H9 (cell line): ENCODE measurements around the gene MAGEH1. TPM values are rescaled to one million over a fixed set of nuclear protein-coding genes. Genes with fewer than 3 reads are reported as not detected.
"Not testable (repeated sequence)": the region's sequence is repeated elsewhere in the genome, so short reads cannot be mapped to it uniquely, and the experiment has no call there.

Experiments
- DNase-seq: peaks from one replicate; pipeline ENCODE4 v3.0.0-alpha.2; 2017
- H2AFZ ChIP-seq: one replicate; pipeline ENCODE4 v1.6.1; 2013; ENCODE audit warnings: mild to moderate bottlenecking, low read length, control low read depth, moderate library complexity
- H2AK5ac ChIP-seq: 2 replicates; pipeline ENCODE4 v1.6.1; 2013; ENCODE audit warnings: low read length, control low read depth, mixed read lengths; ENCODE audit not compliant: insufficient read length
- H2BK120ac ChIP-seq: one replicate; pipeline ENCODE4 v1.6.1; 2013; ENCODE audit warnings: low read depth, mild to moderate bottlenecking, low read length, control low read depth, inconsistent platforms; ENCODE audit not compliant: poor library complexity, severe bottlenecking
- H2BK12ac ChIP-seq: 2 replicates; pipeline ENCODE4 v1.6.1; 2013; ENCODE audit warnings: low read length, control low read depth, mixed read lengths, low read depth; ENCODE audit not compliant: insufficient read length
- H2BK15ac ChIP-seq: 2 replicates; pipeline ENCODE4 v1.6.1; 2013; ENCODE audit warnings: low read depth, low read length, control low read depth
- H2BK20ac ChIP-seq: one replicate; pipeline ENCODE4 v1.6.1; 2013; ENCODE audit warnings: low read depth, mild to moderate bottlenecking, low read length, control low read depth, inconsistent platforms; ENCODE audit not compliant: poor library complexity, severe bottlenecking
- H2BK5ac ChIP-seq: 2 replicates; pipeline ENCODE4 v1.6.1; 2013; ENCODE audit warnings: low read length, control low read depth, mixed read lengths; ENCODE audit not compliant: insufficient read length
- H3K14ac ChIP-seq: 2 replicates; pipeline ENCODE4 v1.6.1; 2013; ENCODE audit warnings: low read length, control low read depth; ENCODE audit not compliant: insufficient read depth
- H3K18ac ChIP-seq: 2 replicates; pipeline ENCODE4 v1.6.1; 2013; ENCODE audit warnings: low read depth, mild to moderate bottlenecking, mixed read lengths, low read length, control low read depth; ENCODE audit not compliant: insufficient read length
- H3K23ac ChIP-seq: 2 replicates; pipeline ENCODE4 v1.6.1; 2013; ENCODE audit warnings: low read length, control low read depth, mixed read lengths, low read depth; ENCODE audit not compliant: insufficient read length
- H3K23me2 ChIP-seq: 2 replicates; pipeline ENCODE4 v1.6.1; 2013; ENCODE audit warnings: low read depth, mild to moderate bottlenecking, mixed read lengths, low read length, control low read depth; ENCODE audit not compliant: insufficient read length, poor library complexity, severe bottlenecking
- H3K27ac ChIP-seq: 2 replicates; pipeline ENCODE4 v1.5.1; 2013; ENCODE audit warnings: low read length, control low read depth, mixed read lengths, low read depth; ENCODE audit not compliant: insufficient read length
- H3K27me3 ChIP-seq: 2 replicates; pipeline ENCODE4 v1.6.1; 2013; ENCODE audit warnings: low read length, control low read depth, inconsistent platforms; ENCODE audit not compliant: insufficient read depth
- H3K4ac ChIP-seq: 2 replicates; pipeline ENCODE4 v1.6.1; 2013; ENCODE audit warnings: low read depth, mild to moderate bottlenecking, control low read depth, inconsistent platforms, low read length, moderate library complexity
- H3K4me1 ChIP-seq: 2 replicates; pipeline ENCODE4 v1.6.1; 2013; ENCODE audit warnings: low read length, control low read depth, inconsistent platforms; ENCODE audit not compliant: insufficient read depth
- H3K4me2 ChIP-seq: 2 replicates; pipeline ENCODE4 v1.6.1; 2013; ENCODE audit warnings: low read length, control low read depth, mixed read lengths; ENCODE audit not compliant: insufficient read length, insufficient read depth
- H3K56ac ChIP-seq: 2 replicates; pipeline ENCODE4 v1.6.1; 2013; ENCODE audit warnings: low read depth, mild to moderate bottlenecking, mixed read lengths, low read length, control low read depth; ENCODE audit not compliant: insufficient read length
- H3K79me1 ChIP-seq: 2 replicates; pipeline ENCODE4 v1.6.1; 2013; ENCODE audit warnings: low read depth, mild to moderate bottlenecking, moderate library complexity, low read length, control low read depth, inconsistent platforms; ENCODE audit not compliant: insufficient read depth, poor library complexity, severe bottlenecking
- H3K79me2 ChIP-seq: 2 replicates; pipeline ENCODE4 v1.6.1; 2013; ENCODE audit warnings: low read length, control low read depth, inconsistent platforms; ENCODE audit not compliant: insufficient read depth
- H3K9ac ChIP-seq: 2 replicates; pipeline ENCODE4 v1.6.1; 2013; ENCODE audit warnings: low read length, control low read depth, mixed read lengths; ENCODE audit not compliant: insufficient read length; ENCODE audit errors: extremely low read depth
- H3K9me3 ChIP-seq: one replicate; pipeline ENCODE4 v1.6.1; 2013; ENCODE audit warnings: low read depth, low read length, inconsistent platforms; ENCODE audit not compliant: control insufficient read depth
- H3T11ph ChIP-seq: one replicate; pipeline ENCODE4 v1.6.1; 2013; ENCODE audit warnings: mild to moderate bottlenecking, low read length, control low read depth, inconsistent platforms
- H4K20me1 ChIP-seq: one replicate; pipeline ENCODE4 v1.6.1; 2013; ENCODE audit not compliant: control insufficient read depth, insufficient read length, insufficient read depth
- H4K5ac ChIP-seq: 2 replicates; pipeline ENCODE4 v1.6.1; 2013; ENCODE audit warnings: low read depth, mild to moderate bottlenecking, mixed read lengths, low read length, control low read depth; ENCODE audit not compliant: insufficient read length
- H4K8ac ChIP-seq: replicated peaks from 2 replicates; pipeline ENCODE4 v1.6.1; 2013; ENCODE audit warnings: low read length, control low read depth, mixed read lengths, low read depth; ENCODE audit not compliant: insufficient read length
- H4K91ac ChIP-seq: 2 replicates; pipeline ENCODE4 v1.6.1; 2013; ENCODE audit warnings: low read depth, mild to moderate bottlenecking, moderate library complexity, mixed read lengths, low read length, control low read depth; ENCODE audit not compliant: insufficient read length
- H3K27ac Mint-ChIP-seq, 3 experiments: 2 replicates in 2 of 3; 3 replicates in 1 of 3; pipeline ENCODE4 v1.8.0; 2020 to 2021; ENCODE audit warnings: mixed read lengths in 3 of 3, mild to moderate bottlenecking in 1 of 3, moderate library complexity in 1 of 3
- H3K27me3 Mint-ChIP-seq: 2 replicates; pipeline ENCODE4 v1.8.0; 2021; ENCODE audit warnings: low read depth, mild to moderate bottlenecking, moderate library complexity, mixed read lengths
- H3K36me3 Mint-ChIP-seq, 3 experiments: 2 replicates in 2 of 3; 3 replicates in 1 of 3; pipeline ENCODE4 v1.8.0; 2020 to 2021; ENCODE audit warnings: low read depth in 3 of 3, mixed read lengths in 3 of 3; ENCODE audit not compliant: insufficient read depth in 1 of 3
- H3K4me1 Mint-ChIP-seq, 2 experiments: 2 replicates each; pipeline ENCODE4 v1.8.0; 2020; ENCODE audit warnings: mixed read lengths in 2 of 2
- H3K4me3 Mint-ChIP-seq, 2 experiments: 2 replicates in 1 of 2; 3 replicates in 1 of 2; pipeline ENCODE4 v1.8.0; 2020 to 2021; ENCODE audit warnings: mild to moderate bottlenecking in 2 of 2, mixed read lengths in 2 of 2, moderate library complexity in 1 of 2
- H3K9me3 Mint-ChIP-seq, 2 experiments: 2 replicates in 1 of 2; 3 replicates in 1 of 2; pipeline ENCODE4 v1.8.0; 2020; ENCODE audit warnings: mild to moderate bottlenecking in 2 of 2, mixed read lengths in 2 of 2, moderate library complexity in 1 of 2
- WGBS: extraction: QIAGEN DNeasy Blood & Tissue Kit; methylation state at CpG from one replicate; pipeline ENCODE4 v1.1.7; 2013; ENCODE audit warnings: missing lambda C conversion rate, low lambda C conversion rate, mixed read lengths; ENCODE audit not compliant: insufficient read length; ENCODE audit errors: extremely low coverage; 5-methylcytosine and 5-hydroxymethylcytosine counted together
- long read RNA-seq: library from polyadenylated mRNA; unstranded; transcript quantifications from one replicate; pipeline ENCODE4 v2.0.0, GENCODE V29; 2020
- total RNA-seq: library from RNA; stranded (reverse); gene quantifications from 2 replicates; pipeline ENCODE4 v1.2.1, GENCODE V29; 2021
- TF ChIP-seq, protein P1 (sequence below): fragments of 200-600 bp; sonication (generic); conservative IDR thresholded peaks from 3 replicates; pipeline ENCODE4 v1.8.0; 2021; ENCODE audit warnings: antibody characterized with exemption, mild to moderate bottlenecking

Gene MAGEH1, protein sequence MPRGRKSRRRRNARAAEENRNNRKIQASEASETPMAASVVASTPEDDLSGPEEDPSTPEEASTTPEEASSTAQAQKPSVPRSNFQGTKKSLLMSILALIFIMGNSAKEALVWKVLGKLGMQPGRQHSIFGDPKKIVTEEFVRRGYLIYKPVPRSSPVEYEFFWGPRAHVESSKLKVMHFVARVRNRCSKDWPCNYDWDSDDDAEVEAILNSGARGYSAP
- total RNA-seq, result 7.3 and 7.8 TPM in 2 replicates
- long read RNA-seq, transcript MAGEH1-201 (1 exons, 1,462 nt), result major isoform, 51 of 51 reads
- long read RNA-seq, partial matches to known transcripts, result 0 of 51 reads
- long read RNA-seq, other reads (novel, unspliced or antisense), result 0 of 51 reads

DNA sequence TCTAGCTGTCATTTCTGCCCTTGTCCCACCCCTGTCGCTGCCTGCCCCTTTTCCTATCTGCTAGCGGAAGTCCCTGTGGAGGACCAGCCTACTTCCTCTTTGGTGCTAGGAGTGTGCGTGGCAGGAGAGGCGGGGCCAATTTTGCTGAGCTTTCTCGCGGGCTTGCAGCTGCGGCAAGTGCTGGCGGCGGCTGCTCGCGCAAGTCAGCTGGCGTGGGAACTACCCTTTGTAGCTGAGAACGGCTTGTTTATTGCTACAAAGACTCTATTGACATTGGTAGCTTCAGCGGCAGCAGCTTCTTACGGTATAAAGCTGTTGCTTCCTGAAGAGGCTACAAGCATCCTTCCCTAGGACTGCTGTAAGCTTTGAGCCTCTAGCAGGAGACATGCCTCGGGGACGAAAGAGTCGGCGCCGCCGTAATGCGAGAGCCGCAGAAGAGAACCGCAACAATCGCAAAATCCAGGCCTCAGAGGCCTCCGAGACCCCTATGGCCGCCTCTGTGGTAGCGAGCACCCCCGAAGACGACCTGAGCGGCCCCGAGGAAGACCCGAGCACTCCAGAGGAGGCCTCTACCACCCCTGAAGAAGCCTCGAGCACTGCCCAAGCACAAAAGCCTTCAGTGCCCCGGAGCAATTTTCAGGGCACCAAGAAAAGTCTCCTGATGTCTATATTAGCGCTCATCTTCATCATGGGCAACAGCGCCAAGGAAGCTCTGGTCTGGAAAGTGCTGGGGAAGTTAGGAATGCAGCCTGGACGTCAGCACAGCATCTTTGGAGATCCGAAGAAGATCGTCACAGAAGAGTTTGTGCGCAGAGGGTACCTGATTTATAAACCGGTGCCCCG lies at the start of gene MAGEH1:
Gene MAGEH1, plus strand, starts transcription at position 138 of the 843 bp plus-strand sequence. Its CDS starts 248 bp downstream, at position 386.
- H3K23me2 ChIP-seq, result peaks cover 9% of the 10 kb centered on the region
- no peaks in the 10 kb centered on the region for H3K4me1 ChIP-seq
- no peaks in the 10 kb centered on the region for H4K20me1 ChIP-seq
- no peak within 1 kb of the TSS for H3K56ac ChIP-seq
- H3K23ac ChIP-seq, result no peak within 1 kb of the TSS
- H3K4ac ChIP-seq, result no peak within 1 kb of the TSS
- no peak within 1 kb of the TSS for H4K5ac ChIP-seq
- no peaks in the 10 kb centered on the region; the same call in 1 of the 2 replicates for H3K27me3 Mint-ChIP-seq
- no peaks in the 10 kb centered on the region for H3K79me2 ChIP-seq
- H3K9me3 Mint-ChIP-seq, result peaks cover 41 to 42% of the 10 kb centered on the region in 2 experiments
- no peak within 1 kb of the TSS for H4K8ac ChIP-seq
- peaks cover 4% of the 10 kb centered on the region in 2 experiments; a peak in 3 of 4 replicates for H3K4me1 Mint-ChIP-seq
- no peak within 1 kb of the TSS for H3K14ac ChIP-seq
- H3K4me2 ChIP-seq, result peak within 1 kb of the TSS; percentile 77
- H2BK15ac ChIP-seq, result no peak within 1 kb of the TSS
- no peaks in the 10 kb centered on the region; a peak in 1 of 7 replicates for H3K36me3 Mint-ChIP-seq
- TF ChIP-seq, protein P1, sequence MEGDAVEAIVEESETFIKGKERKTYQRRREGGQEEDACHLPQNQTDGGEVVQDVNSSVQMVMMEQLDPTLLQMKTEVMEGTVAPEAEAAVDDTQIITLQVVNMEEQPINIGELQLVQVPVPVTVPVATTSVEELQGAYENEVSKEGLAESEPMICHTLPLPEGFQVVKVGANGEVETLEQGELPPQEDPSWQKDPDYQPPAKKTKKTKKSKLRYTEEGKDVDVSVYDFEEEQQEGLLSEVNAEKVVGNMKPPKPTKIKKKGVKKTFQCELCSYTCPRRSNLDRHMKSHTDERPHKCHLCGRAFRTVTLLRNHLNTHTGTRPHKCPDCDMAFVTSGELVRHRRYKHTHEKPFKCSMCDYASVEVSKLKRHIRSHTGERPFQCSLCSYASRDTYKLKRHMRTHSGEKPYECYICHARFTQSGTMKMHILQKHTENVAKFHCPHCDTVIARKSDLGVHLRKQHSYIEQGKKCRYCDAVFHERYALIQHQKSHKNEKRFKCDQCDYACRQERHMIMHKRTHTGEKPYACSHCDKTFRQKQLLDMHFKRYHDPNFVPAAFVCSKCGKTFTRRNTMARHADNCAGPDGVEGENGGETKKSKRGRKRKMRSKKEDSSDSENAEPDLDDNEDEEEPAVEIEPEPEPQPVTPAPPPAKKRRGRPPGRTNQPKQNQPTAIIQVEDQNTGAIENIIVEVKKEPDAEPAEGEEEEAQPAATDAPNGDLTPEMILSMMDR, result no peak
- no peak within 1 kb of the TSS for H2AK5ac ChIP-seq
- peak within 1 kb of the TSS; percentile 85 for H2AFZ ChIP-seq
- H3K9me3 ChIP-seq, result peaks cover 20% of the 10 kb centered on the region
- no peak within 1 kb of the TSS for H2BK20ac ChIP-seq
- no peak within 1 kb of the TSS for H2BK120ac ChIP-seq
- peak within 1 kb of the TSS; percentile 58 for H3K9ac ChIP-seq
- H3K18ac ChIP-seq, result no peak within 1 kb of the TSS
- no peak within 1 kb of the TSS for H2BK12ac ChIP-seq
- no peak within 1 kb of the TSS for H3T11ph ChIP-seq
- no CpG with 5 or more reads among the region's 43 CpGs for WGBS
- no peak within 1 kb of the TSS for H2BK5ac ChIP-seq
- no peaks in the 10 kb centered on the region for H3K27me3 ChIP-seq
- no peak within 1 kb of the TSS for H4K91ac ChIP-seq
- H3K27ac Mint-ChIP-seq, result peak within 1 kb of the TSS in 1 of 3 experiments; percentile 92; a peak in 1 of 7 replicates
- no peak within 1 kb of the TSS for H3K27ac ChIP-seq
- DNase-seq, result peak; percentile 79
- no peaks in the 10 kb centered on the region for H3K79me1 ChIP-seq
- H3K4me3 Mint-ChIP-seq, result peak within 1 kb of the TSS; percentile 85 to 94

DNA sequence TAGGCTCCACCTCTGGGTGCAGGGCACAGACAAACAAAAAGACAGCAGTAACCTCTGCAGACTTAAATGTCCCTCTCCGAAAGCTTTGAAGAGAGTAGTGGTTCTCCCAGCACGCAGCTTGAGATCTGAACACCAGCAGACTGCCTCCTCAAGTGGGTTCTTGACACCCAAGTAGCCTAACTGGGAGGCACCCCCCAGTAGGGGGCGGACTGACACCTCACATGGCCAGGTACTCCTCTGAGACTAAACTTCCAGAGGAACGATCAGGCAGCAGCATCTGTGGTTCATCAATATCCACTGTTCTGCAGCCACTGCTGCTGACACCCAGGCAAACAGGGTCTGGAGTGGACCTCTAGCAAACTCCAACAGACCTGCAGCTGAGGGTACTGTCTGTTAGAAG lies 24.8 kb upstream of the MAGEH1 start:
- H2BK120ac ChIP-seq, result not testable (repeated sequence)
- H3K9me3 Mint-ChIP-seq, result peaks cover 70 to 75% of the 10 kb centered on the region in 2 experiments

More for the DNA sequence above, 24.8 kb upstream of the MAGEH1 start:
- H3K23me2 ChIP-seq, H3K27me3 ChIP-seq, H2BK5ac ChIP-seq, H4K91ac ChIP-seq, H3K56ac ChIP-seq, H3K27ac Mint-ChIP-seq, H4K20me1 ChIP-seq, H3T11ph ChIP-seq, H3K14ac ChIP-seq, H2BK15ac ChIP-seq, H3K4me1 ChIP-seq, H3K79me2 ChIP-seq, H3K18ac ChIP-seq, H4K8ac ChIP-seq, H2AK5ac ChIP-seq, H2BK12ac ChIP-seq, H3K23ac ChIP-seq, DNase-seq, H3K9ac ChIP-seq, H3K9me3 ChIP-seq, H3K27me3 Mint-ChIP-seq, H3K4me2 ChIP-seq, H3K4ac ChIP-seq, H3K79me1 ChIP-seq, H4K5ac ChIP-seq, H3K4me1 Mint-ChIP-seq, H3K27ac ChIP-seq, H2AFZ ChIP-seq, H2BK20ac ChIP-seq, H3K4me3 Mint-ChIP-seq: not testable (repeated sequence)
- peaks cover 0 to 29% (median 5%) of the 10 kb centered on the region in 3 experiments; a peak in 5 of 7 replicates for H3K36me3 Mint-ChIP-seq
- no CpG with 5 or more reads among the region's 4 CpGs for WGBS
